Body of pancreas (tissue), 4 donors: ENCODE data around the gene AGPAT4.

Source experiments
- CTCF ChIP-seq, 7 experiments: fragments of 450-650 bp in 4 of 7; fragments of 200-600 bp in 3 of 7; sonication (generic) in 3 of 7; IDR thresholded peaks; one replicate each; pipeline ENCODE4 v1.5.1; 2016 to 2019; ENCODE audit warnings: antibody characterized with exemption in 7 of 7
- POLR2A ChIP-seq, 3 donors: fragments of 450-650 bp; IDR thresholded peaks; one replicate each; pipeline ENCODE4 v1.6.1; 2016; ENCODE audit warnings: antibody characterized with exemption in 3 of 3, mild to moderate bottlenecking in 2 of 3

GRCh38 chr6:161133963-161134362, 139.9 kb downstream of the AGPAT4 start:
- TF ChIP-seq CTCF (IDR thresholded peaks at IDR 0.05) (no peak), POLR2A (IDR thresholded peaks at IDR 0.05) (no peak)
